ENCODE data around the gene DGKZ.
A peak's percentile ranks its signal among the peaks of the same experiment; 100 is the strongest.

The DGKZ gene

GRCh38 chr11:46326813-46327416, 20.3 kb upstream of the DGKZ start:
- no peak for DNase-seq

- no peak for DNase-seq
Measured at GRCh38 chr11:46327829-46328228, 19.4 kb upstream of the DGKZ start.

- DNase-seq: no peak
Measured at GRCh38 chr11:46330154-46330553, 17.1 kb upstream of the DGKZ start.

GRCh38 chr11:46330563-46331281, 16.5 kb upstream of the DGKZ start:
- DNase-seq: peak; percentile 59

GRCh38 chr11:46331282-46331984, 15.8 kb upstream of the DGKZ start:
- DNase-seq: peak; percentile 73

GRCh38 chr11:46332093-46332567, 15.1 kb upstream of the DGKZ start:
- no peak for DNase-seq

- DNase-seq: peak; percentile 79
Measured at GRCh38 chr11:46332568-46333393, 14.5 kb upstream of the DGKZ start.

- DNase-seq: peak; percentile 69
Measured at GRCh38 chr11:46333394-46333947, 13.8 kb upstream of the DGKZ start.

GRCh38 chr11:46334211-46334610, 13.1 kb upstream of the DGKZ start:
- DNase-seq: no peak

GRCh38 chr11:46335271-46335670, 12.0 kb upstream of the DGKZ start:
- no peak for DNase-seq

GRCh38 chr11:46335890-46336562, 11.2 kb upstream of the DGKZ start:
- DNase-seq: no peak

- DNase-seq: no peak
Measured at GRCh38 chr11:46336563-46337180, 10.6 kb upstream of the DGKZ start.

- DNase-seq: no peak
Measured at GRCh38 chr11:46337626-46338345, 9.5 kb upstream of the DGKZ start.

- no peak for DNase-seq
Measured at GRCh38 chr11:46338636-46338987, 8.7 kb upstream of the DGKZ start.

- DNase-seq: no peak
Measured at GRCh38 chr11:46338988-46339666, 8.1 kb upstream of the DGKZ start.

- no peak for DNase-seq
Measured at GRCh38 chr11:46339816-46340215, 7.4 kb upstream of the DGKZ start.

- no peak for DNase-seq
Measured at GRCh38 chr11:46341454-46341853, 5.8 kb upstream of the DGKZ start.

- no peak for DNase-seq
Measured at GRCh38 chr11:46342239-46342638, 5.0 kb upstream of the DGKZ start.

GRCh38 chr11:46343520-46343919, 3.7 kb upstream of the DGKZ start:
- no peak for DNase-seq

GRCh38 chr11:46345131-46345597, 2.1 kb upstream of the DGKZ start:
- peak; percentile 65 for DNase-seq
